ENCODE data around the gene BEST2. TPM values are rescaled to one million over a fixed set of nuclear protein-coding genes. Genes with fewer than 3 reads are reported as not detected.
A peak's percentile ranks its signal among the peaks of the same experiment; 100 is the strongest.

Gene BEST2
- total RNA-seq, 1 experiment from 2014 or later = 3.3 TPM

GRCh38 chr19:12806242-12807081 lies 54.9 kb downstream of the BEST2 start, which contains the start of gene RNASEH2A (continued):
- peak; percentile 67; the same call in 1 of the 2 replicates for TF ChIP-seq CREB1 (CRISPR knock-in tag; IDR thresholded peaks at IDR 0.05)
- TF ChIP-seq, protein P1, sequence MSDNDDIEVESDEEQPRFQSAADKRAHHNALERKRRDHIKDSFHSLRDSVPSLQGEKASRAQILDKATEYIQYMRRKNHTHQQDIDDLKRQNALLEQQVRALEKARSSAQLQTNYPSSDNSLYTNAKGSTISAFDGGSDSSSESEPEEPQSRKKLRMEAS (CRISPR knock-in tag; IDR thresholded peaks at IDR 0.05) = peak; percentile 95
- TF ChIP-seq, protein P2, sequence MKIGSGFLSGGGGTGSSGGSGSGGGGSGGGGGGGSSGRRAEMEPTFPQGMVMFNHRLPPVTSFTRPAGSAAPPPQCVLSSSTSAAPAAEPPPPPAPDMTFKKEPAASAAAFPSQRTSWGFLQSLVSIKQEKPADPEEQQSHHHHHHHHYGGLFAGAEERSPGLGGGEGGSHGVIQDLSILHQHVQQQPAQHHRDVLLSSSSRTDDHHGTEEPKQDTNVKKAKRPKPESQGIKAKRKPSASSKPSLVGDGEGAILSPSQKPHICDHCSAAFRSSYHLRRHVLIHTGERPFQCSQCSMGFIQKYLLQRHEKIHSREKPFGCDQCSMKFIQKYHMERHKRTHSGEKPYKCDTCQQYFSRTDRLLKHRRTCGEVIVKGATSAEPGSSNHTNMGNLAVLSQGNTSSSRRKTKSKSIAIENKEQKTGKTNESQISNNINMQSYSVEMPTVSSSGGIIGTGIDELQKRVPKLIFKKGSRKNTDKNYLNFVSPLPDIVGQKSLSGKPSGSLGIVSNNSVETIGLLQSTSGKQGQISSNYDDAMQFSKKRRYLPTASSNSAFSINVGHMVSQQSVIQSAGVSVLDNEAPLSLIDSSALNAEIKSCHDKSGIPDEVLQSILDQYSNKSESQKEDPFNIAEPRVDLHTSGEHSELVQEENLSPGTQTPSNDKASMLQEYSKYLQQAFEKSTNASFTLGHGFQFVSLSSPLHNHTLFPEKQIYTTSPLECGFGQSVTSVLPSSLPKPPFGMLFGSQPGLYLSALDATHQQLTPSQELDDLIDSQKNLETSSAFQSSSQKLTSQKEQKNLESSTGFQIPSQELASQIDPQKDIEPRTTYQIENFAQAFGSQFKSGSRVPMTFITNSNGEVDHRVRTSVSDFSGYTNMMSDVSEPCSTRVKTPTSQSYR (CRISPR knock-in tag; IDR thresholded peaks at IDR 0.05) = peak; percentile 85; the same call in 1 of the 2 replicates
- TF ChIP-seq GABPB1 (CRISPR knock-in tag; IDR thresholded peaks at IDR 0.05) = no peak; the same call in 1 of the 2 replicates
- TF ChIP-seq, protein P3, sequence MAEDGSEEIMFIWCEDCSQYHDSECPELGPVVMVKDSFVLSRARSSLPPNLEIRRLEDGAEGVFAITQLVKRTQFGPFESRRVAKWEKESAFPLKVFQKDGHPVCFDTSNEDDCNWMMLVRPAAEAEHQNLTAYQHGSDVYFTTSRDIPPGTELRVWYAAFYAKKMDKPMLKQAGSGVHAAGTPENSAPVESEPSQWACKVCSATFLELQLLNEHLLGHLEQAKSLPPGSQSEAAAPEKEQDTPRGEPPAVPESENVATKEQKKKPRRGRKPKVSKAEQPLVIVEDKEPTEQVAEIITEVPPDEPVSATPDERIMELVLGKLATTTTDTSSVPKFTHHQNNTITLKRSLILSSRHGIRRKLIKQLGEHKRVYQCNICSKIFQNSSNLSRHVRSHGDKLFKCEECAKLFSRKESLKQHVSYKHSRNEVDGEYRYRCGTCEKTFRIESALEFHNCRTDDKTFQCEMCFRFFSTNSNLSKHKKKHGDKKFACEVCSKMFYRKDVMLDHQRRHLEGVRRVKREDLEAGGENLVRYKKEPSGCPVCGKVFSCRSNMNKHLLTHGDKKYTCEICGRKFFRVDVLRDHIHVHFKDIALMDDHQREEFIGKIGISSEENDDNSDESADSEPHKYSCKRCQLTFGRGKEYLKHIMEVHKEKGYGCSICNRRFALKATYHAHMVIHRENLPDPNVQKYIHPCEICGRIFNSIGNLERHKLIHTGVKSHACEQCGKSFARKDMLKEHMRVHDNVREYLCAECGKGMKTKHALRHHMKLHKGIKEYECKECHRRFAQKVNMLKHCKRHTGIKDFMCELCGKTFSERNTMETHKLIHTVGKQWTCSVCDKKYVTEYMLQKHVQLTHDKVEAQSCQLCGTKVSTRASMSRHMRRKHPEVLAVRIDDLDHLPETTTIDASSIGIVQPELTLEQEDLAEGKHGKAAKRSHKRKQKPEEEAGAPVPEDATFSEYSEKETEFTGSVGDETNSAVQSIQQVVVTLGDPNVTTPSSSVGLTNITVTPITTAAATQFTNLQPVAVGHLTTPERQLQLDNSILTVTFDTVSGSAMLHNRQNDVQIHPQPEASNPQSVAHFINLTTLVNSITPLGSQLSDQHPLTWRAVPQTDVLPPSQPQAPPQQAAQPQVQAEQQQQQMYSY (CRISPR knock-in tag; IDR thresholded peaks at IDR 0.05) = 0 out of 2 replicates have a peak, but pooled peaks have one; percentile 39
- peak; percentile 58; the same call in 1 of the 2 replicates for TF ChIP-seq TP53 (CRISPR knock-in tag; IDR thresholded peaks at IDR 0.05)
- 0 out of 2 replicates have a peak, but pooled peaks have one; percentile 56 for TF ChIP-seq ESRRA (CRISPR knock-in tag; IDR thresholded peaks at IDR 0.05; ENCODE audit: borderline replicate concordance)
- TF ChIP-seq NFE2L1 (CRISPR knock-in tag; IDR thresholded peaks at IDR 0.05) = peak; percentile 58; the same call in 1 of the 2 replicates
- 0 out of 2 replicates have a peak, but pooled peaks have one; percentile 78 for TF ChIP-seq E2F1 (CRISPR knock-in tag; IDR thresholded peaks at IDR 0.05)
- TF ChIP-seq AFF4 (CRISPR knock-in tag; IDR thresholded peaks at IDR 0.05; ENCODE audit: borderline replicate concordance) = no peak
- TF ChIP-seq, protein P4, sequence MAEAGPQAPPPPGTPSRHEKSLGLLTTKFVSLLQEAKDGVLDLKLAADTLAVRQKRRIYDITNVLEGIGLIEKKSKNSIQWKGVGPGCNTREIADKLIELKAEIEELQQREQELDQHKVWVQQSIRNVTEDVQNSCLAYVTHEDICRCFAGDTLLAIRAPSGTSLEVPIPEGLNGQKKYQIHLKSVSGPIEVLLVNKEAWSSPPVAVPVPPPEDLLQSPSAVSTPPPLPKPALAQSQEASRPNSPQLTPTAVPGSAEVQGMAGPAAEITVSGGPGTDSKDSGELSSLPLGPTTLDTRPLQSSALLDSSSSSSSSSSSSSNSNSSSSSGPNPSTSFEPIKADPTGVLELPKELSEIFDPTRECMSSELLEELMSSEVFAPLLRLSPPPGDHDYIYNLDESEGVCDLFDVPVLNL (CRISPR knock-in tag; IDR thresholded peaks at IDR 0.05; ENCODE audit: borderline replicate concordance, low read depth) = peak; percentile 17; the same call in 1 of the 2 replicates
- TF ChIP-seq E2F5 (CRISPR knock-in tag; IDR thresholded peaks at IDR 0.05) = peak; percentile 98
- TF ChIP-seq FOXP1 (CRISPR knock-in tag; IDR thresholded peaks at IDR 0.05; ENCODE audit: borderline replicate concordance) = peak; percentile 61; the same call in 1 of the 2 replicates
- TF ChIP-seq MYBL2 (CRISPR knock-in tag; IDR thresholded peaks at IDR 0.05) = no peak
- 0 out of 2 replicates have a peak, but pooled peaks have one; percentile 15 for TF ChIP-seq TEAD1 (CRISPR knock-in tag; IDR thresholded peaks at IDR 0.05)
- peak; percentile 94 for TF ChIP-seq IRF1 (CRISPR knock-in tag; IDR thresholded peaks at IDR 0.05)
- TF ChIP-seq IRF2 (CRISPR knock-in tag; IDR thresholded peaks at IDR 0.05; ENCODE audit: borderline replicate concordance, low read depth) = no peak
- TF ChIP-seq NFYB (CRISPR knock-in tag; conservative IDR thresholded peaks at IDR 0.05; ENCODE audit: low read depth) = no peak

All from WTC11 (cell line).